Measurements from ENCODE around the gene RNF31.

- TF ChIP-seq TAF1 (IDR thresholded peaks at IDR 0.05; ENCODE audit: borderline replicate concordance, low read depth, low read length) (no peak), POLR2A (IDR thresholded peaks at IDR 0.05; ENCODE audit: low read depth, low read length) (0 out of 2 replicates have a peak, but pooled peaks have one; percentile 17)
Observed at GRCh38 chr14:24182110-24182882, 35.0 kb downstream of the RNF31 start.

All from GM12892 (cell line).